DOHH2 (cell line): ENCODE data around the gene ANKRD49.
A peak's percentile ranks its signal among the peaks of the same experiment; 100 is the strongest.

Experiments used
- H3F3A ChIP-seq: fragments of 200-600 bp; sonication (generic), shearing (Covaris generic); 2 replicates; pipeline ENCODE4 v1.6.0; 2016; ENCODE audit warnings: antibody characterized with exemption, mild to moderate bottlenecking; ENCODE audit not compliant: control insufficient read depth, insufficient read depth
- H3K27ac ChIP-seq: fragments of 200-600 bp; sonication (generic); 2 replicates; pipeline ENCODE4 v1.5.1; 2014; ENCODE audit warnings: low read depth, mild to moderate bottlenecking, low read length, moderate library complexity
- H3K27me3 ChIP-seq: fragments of 200-600 bp; sonication (generic); 2 replicates; pipeline ENCODE4 v1.6.1; 2014; ENCODE audit warnings: mild to moderate bottlenecking, low read length, mixed read lengths; ENCODE audit not compliant: control insufficient read depth
- H3K36me3 ChIP-seq: fragments of 200-600 bp; sonication (generic); 2 replicates; pipeline ENCODE4 v1.6.1; 2014; ENCODE audit warnings: mild to moderate bottlenecking, low read length, moderate library complexity, mixed read lengths; ENCODE audit not compliant: control insufficient read depth
- H3K4me1 ChIP-seq: fragments of 200-600 bp; sonication (generic); 2 replicates; pipeline ENCODE4 v1.6.1; 2014; ENCODE audit warnings: mild to moderate bottlenecking, low read length, mixed read lengths; ENCODE audit not compliant: control insufficient read depth
- H3K4me2 ChIP-seq: fragments of 200-600 bp; sonication (generic); 2 replicates; pipeline ENCODE4 v1.6.0; 2014; ENCODE audit warnings: mild to moderate bottlenecking, low read length, moderate library complexity
- H3K4me3 ChIP-seq: fragments of 200-600 bp; sonication (generic); 2 replicates; pipeline ENCODE4 v1.5.1; 2014; ENCODE audit warnings: mild to moderate bottlenecking, low read length, mixed read lengths
- H3K79me2 ChIP-seq: fragments of 200-600 bp; sonication (generic); 2 replicates; pipeline ENCODE4 v1.6.1; 2014; ENCODE audit warnings: mild to moderate bottlenecking, low read length, mixed read lengths; ENCODE audit not compliant: control insufficient read depth
- H3K9me2 ChIP-seq: fragments of 200-600 bp; sonication (generic); replicated peaks from 2 replicates; pipeline ENCODE4 v1.6.1; 2014; ENCODE audit warnings: mild to moderate bottlenecking, low read length, mixed read lengths; ENCODE audit not compliant: control insufficient read depth
- H3K9me3 ChIP-seq: fragments of 200-600 bp; sonication (generic); 2 replicates; pipeline ENCODE4 v1.6.1; 2014; ENCODE audit warnings: antibody characterized with exemption, low read length, mixed read lengths; ENCODE audit not compliant: control insufficient read depth, insufficient read depth
- H4K20me1 ChIP-seq: fragments of 200-600 bp; sonication (generic); 2 replicates; pipeline ENCODE4 v1.6.0; 2014; ENCODE audit warnings: low read depth, mild to moderate bottlenecking, antibody characterized with exemption, low read length, moderate library complexity; ENCODE audit not compliant: control insufficient read depth, insufficient read depth
- EZH2phosphoT487 ChIP-seq: fragments of 200-600 bp; sonication (generic); IDR thresholded peaks from 2 replicates; pipeline ENCODE4 v1.6.1; 2017; ENCODE audit warnings: borderline replicate concordance, mild to moderate bottlenecking, antibody characterized with exemption, low read length, moderate library complexity, mixed read lengths
- TF ChIP-seq, protein P1 (sequence below): fragments of 200-600 bp; sonication (generic); IDR thresholded peaks from one replicate; pipeline ENCODE4 v1.5.1; 2014; ENCODE audit warnings: antibody characterized with exemption, mild to moderate bottlenecking, low read depth, low read length; ENCODE audit not compliant: poor library complexity, severe bottlenecking

ANKRD49 gene

DNA sequence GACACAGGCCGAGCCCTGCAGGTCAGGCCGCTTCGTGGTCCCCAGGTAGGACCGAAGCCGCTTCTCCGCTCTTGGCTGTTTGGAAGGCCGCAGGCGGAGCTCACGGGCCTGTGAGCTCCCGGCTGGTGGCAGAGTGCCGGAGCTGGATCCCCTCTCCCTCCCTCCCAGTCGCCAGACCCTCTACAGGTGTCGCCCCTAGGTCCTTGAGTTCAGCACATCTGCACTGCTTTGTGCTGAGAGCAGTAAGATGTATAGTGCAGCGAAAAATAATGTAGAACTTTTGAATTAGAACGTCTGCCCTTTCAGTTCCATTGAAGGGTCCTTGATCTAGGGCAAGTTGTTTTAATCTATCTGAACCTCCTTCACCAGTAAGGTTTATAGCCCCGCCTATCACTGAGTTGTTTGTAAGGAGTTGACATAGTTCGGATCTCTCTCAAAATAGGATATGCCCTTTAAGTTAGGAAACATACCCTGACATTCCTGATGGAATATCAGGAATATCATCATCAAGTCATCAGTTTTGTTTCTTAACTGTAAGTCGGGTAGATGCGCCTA lies 419 bp downstream of the ANKRD49 start:
- TF ChIP-seq EZH2phosphoT487: no peak
- TF ChIP-seq, protein P1, sequence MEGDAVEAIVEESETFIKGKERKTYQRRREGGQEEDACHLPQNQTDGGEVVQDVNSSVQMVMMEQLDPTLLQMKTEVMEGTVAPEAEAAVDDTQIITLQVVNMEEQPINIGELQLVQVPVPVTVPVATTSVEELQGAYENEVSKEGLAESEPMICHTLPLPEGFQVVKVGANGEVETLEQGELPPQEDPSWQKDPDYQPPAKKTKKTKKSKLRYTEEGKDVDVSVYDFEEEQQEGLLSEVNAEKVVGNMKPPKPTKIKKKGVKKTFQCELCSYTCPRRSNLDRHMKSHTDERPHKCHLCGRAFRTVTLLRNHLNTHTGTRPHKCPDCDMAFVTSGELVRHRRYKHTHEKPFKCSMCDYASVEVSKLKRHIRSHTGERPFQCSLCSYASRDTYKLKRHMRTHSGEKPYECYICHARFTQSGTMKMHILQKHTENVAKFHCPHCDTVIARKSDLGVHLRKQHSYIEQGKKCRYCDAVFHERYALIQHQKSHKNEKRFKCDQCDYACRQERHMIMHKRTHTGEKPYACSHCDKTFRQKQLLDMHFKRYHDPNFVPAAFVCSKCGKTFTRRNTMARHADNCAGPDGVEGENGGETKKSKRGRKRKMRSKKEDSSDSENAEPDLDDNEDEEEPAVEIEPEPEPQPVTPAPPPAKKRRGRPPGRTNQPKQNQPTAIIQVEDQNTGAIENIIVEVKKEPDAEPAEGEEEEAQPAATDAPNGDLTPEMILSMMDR: no peak
- Histone ChIP-seq H3K9me2 (no peaks in the 10 kb centered on the region), H3K27ac (peak overlapping the region; percentile 53; the same call in 1 of the 2 replicates), H3K4me1 (peaks cover 22% of the 10 kb centered on the region), H3K27me3 (no peaks in the 10 kb centered on the region), H3K9me3 (no peaks in the 10 kb centered on the region), H3K79me2 (peaks cover 64% of the 10 kb centered on the region), H3F3A (no peaks in the 10 kb centered on the region), H4K20me1 (no peaks in the 10 kb centered on the region), H3K36me3 (peaks cover 61% of the 10 kb centered on the region), H3K4me3 (peak overlapping the region; percentile 89), H3K4me2 (peak overlapping the region; percentile 78)

DNA sequence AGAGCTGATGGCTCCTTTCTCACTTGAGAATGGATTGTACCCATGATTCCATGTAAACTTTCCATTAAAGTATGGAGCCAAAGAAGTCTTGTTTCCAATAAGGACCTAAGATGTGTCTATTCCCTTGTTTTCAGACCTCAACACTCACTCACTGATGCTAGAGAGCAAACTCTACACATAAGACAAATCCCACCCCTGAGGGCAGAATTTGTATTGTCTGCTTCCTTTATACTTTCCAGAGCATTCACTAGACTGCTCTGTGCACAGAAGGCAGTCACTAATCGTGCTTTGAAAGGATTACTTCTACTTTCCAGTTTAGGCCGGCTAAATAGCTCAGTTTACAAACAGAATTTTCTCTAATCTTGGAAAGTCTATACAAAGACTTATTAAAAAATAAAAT lies 6.4 kb downstream of the ANKRD49 start:
- no peak overlapping the region for H3K4me3 ChIP-seq
- no peaks in the 10 kb centered on the region for H3K9me2 ChIP-seq
- H4K20me1 ChIP-seq: no peaks in the 10 kb centered on the region
- no peaks in the 10 kb centered on the region for H3K9me3 ChIP-seq
- TF ChIP-seq, protein P1: no peak
- TF ChIP-seq EZH2phosphoT487: no peak
- no peaks in the 10 kb centered on the region for H3F3A ChIP-seq
- H3K4me1 ChIP-seq: peaks cover 2% of the 10 kb centered on the region
- no peak overlapping the region for H3K4me2 ChIP-seq
- H3K79me2 ChIP-seq: peaks cover 8% of the 10 kb centered on the region
- H3K27me3 ChIP-seq: no peaks in the 10 kb centered on the region
- H3K27ac ChIP-seq: no peak overlapping the region
- peaks cover 43% of the 10 kb centered on the region for H3K36me3 ChIP-seq

DNA sequence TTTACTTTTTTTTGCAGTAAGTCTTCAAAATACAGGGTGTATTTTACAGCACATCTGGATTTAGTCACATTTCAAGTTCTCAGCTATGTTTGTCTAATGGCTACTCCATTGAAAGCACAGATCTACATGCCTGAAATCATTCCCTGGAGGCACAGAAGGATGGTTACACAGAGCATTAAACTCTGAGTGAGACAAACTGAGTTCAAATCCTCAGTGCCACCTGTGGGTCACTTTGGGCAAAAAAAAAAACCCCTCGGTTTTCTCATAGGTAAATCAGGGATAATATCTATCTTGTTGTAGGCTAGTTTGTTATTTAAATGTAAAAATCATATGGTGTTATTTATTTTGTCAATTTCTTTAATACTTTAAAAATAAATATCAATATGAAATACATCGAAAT lies 7.7 kb downstream of the ANKRD49 start:
- H3K4me2 ChIP-seq: no peak overlapping the region
- no peaks in the 10 kb centered on the region for H3F3A ChIP-seq
- H3K79me2 ChIP-seq: no peaks in the 10 kb centered on the region
- TF ChIP-seq, protein P1: no peak
- TF ChIP-seq EZH2phosphoT487: no peak
- H3K27ac ChIP-seq: no peak overlapping the region
- H4K20me1 ChIP-seq: no peaks in the 10 kb centered on the region
- H3K9me2 ChIP-seq: no peaks in the 10 kb centered on the region
- no peaks in the 10 kb centered on the region for H3K27me3 ChIP-seq
- no peaks in the 10 kb centered on the region for H3K9me3 ChIP-seq
- H3K4me3 ChIP-seq: no peak overlapping the region
- no peaks in the 10 kb centered on the region for H3K4me1 ChIP-seq
- H3K36me3 ChIP-seq: peaks cover 34% of the 10 kb centered on the region
